Neuronal stem cell (in vitro differentiated cells): ENCODE data around the gene MTUS2.

ENCODE experiments used
- DNase-seq: peaks from one replicate; pipeline ENCODE4 v3.0.0-alpha.2; 2013; ENCODE audit warnings: low spot score
- H2AFZ ChIP-seq: one replicate; pipeline ENCODE4 v1.6.1; 2013; ENCODE audit warnings: mild to moderate bottlenecking, low read length, inconsistent platforms
- H2AK5ac ChIP-seq: 2 replicates; pipeline ENCODE4 v1.6.1; 2013; ENCODE audit warnings: low read depth, mild to moderate bottlenecking, inconsistent platforms, low read length, moderate library complexity, mixed read lengths
- H2BK120ac ChIP-seq: 2 replicates; pipeline ENCODE4 v1.6.1; 2013; ENCODE audit warnings: low read depth, mild to moderate bottlenecking, inconsistent platforms, low read length, moderate library complexity, mixed read lengths
- H2BK12ac ChIP-seq: one replicate; pipeline ENCODE4 v1.6.1; 2013; ENCODE audit warnings: low read length, inconsistent platforms
- H2BK15ac ChIP-seq: 2 replicates; pipeline ENCODE4 v1.6.1; 2013; ENCODE audit warnings: mild to moderate bottlenecking, low read length, inconsistent platforms, mixed read lengths
- H2BK5ac ChIP-seq: one replicate; pipeline ENCODE4 v1.6.1; 2013; ENCODE audit warnings: inconsistent platforms, mild to moderate bottlenecking, low read length, moderate library complexity
- H3K14ac ChIP-seq: one replicate; pipeline ENCODE4 v1.6.1; 2013; ENCODE audit warnings: low read length, inconsistent platforms
- H3K18ac ChIP-seq: 2 replicates; pipeline ENCODE4 v1.6.1; 2013; ENCODE audit warnings: low read length, inconsistent platforms
- H3K23ac ChIP-seq: 2 replicates; pipeline ENCODE4 v1.6.1; 2013; ENCODE audit warnings: low read depth, mild to moderate bottlenecking, mixed read lengths, low read length, inconsistent platforms; ENCODE audit not compliant: poor library complexity
- H3K27ac ChIP-seq: replicated peaks from 3 replicates; pipeline ENCODE4 v1.5.1; 2013; ENCODE audit warnings: low read length, inconsistent platforms
- H3K27me3 ChIP-seq, 3 experiments: 2 replicates each; pipeline ENCODE4 v1.6.1; 2013; ENCODE audit warnings: low read length in 3 of 3, mild to moderate bottlenecking in 2 of 3, inconsistent platforms in 1 of 3, low read depth in 1 of 3, mixed read lengths in 1 of 3, moderate library complexity in 1 of 3; ENCODE audit not compliant: control insufficient read depth in 3 of 3, insufficient read depth in 3 of 3
- H3K36me3 ChIP-seq, 2 donors: replicated peaks in 1 of 2; 2 replicates each; pipeline ENCODE4 v1.6.1; 2013; ENCODE audit warnings: low read length in 2 of 2; ENCODE audit not compliant: control insufficient read depth in 2 of 2, insufficient read depth in 2 of 2
- H3K4ac ChIP-seq: 2 replicates; pipeline ENCODE4 v1.6.1; 2013; ENCODE audit warnings: inconsistent platforms, mild to moderate bottlenecking, low read length, moderate library complexity
- H3K4me1 ChIP-seq, 2 donors: 1 replicate in 1 of 2; 2 replicates in 1 of 2; pipeline ENCODE4 v1.6.1; 2013; ENCODE audit warnings: low read length in 2 of 2, low read depth in 1 of 2; ENCODE audit not compliant: control insufficient read depth in 2 of 2, insufficient read depth in 1 of 2
- H3K4me2 ChIP-seq: one replicate; pipeline ENCODE4 v1.6.1; 2013; ENCODE audit warnings: mild to moderate bottlenecking, low read length, inconsistent platforms; ENCODE audit not compliant: insufficient read depth, poor library complexity, severe bottlenecking
- H3K4me3 ChIP-seq, 2 donors: 2 replicates each; pipeline ENCODE4 v1.5.1; 2013; ENCODE audit warnings: low read length in 2 of 2, mild to moderate bottlenecking in 2 of 2, inconsistent platforms in 1 of 2, moderate library complexity in 1 of 2
- H3K79me1 ChIP-seq: one replicate; pipeline ENCODE4 v1.6.1; 2013; ENCODE audit warnings: low read depth, mild to moderate bottlenecking, inconsistent platforms, low read length, moderate library complexity
- H3K9ac ChIP-seq: one replicate; pipeline ENCODE4 v1.6.1; 2013; ENCODE audit warnings: mild to moderate bottlenecking, low read depth, low read length, inconsistent platforms; ENCODE audit not compliant: poor library complexity
- H3K9me3 ChIP-seq, 2 donors: replicated peaks in 1 of 2; 2 replicates each; pipeline versions ENCODE3 to v1.6.1; 2013; ENCODE audit warnings: low read length in 2 of 2, mild to moderate bottlenecking in 2 of 2, inconsistent platforms in 1 of 2, low read depth in 1 of 2, mixed read lengths in 1 of 2, moderate library complexity in 1 of 2; ENCODE audit not compliant: control insufficient read depth in 2 of 2, insufficient read depth in 1 of 2
- H4K8ac ChIP-seq: one replicate; pipeline ENCODE4 v1.6.1; 2013; ENCODE audit warnings: low read depth, mild to moderate bottlenecking, inconsistent platforms, low read length, moderate library complexity
- H4K91ac ChIP-seq: one replicate; pipeline ENCODE4 v1.6.1; 2013; ENCODE audit warnings: low read length, low read depth, mild to moderate bottlenecking, inconsistent platforms; ENCODE audit not compliant: poor library complexity
- WGBS, 2 donors: extraction: QIAGEN DNeasy Blood & Tissue Kit; methylation state at CpG; one replicate each; pipeline ENCODE4 v1.1.7; 2013; ENCODE audit warnings: missing lambda C conversion rate in 2 of 2, mixed read lengths in 1 of 2; ENCODE audit not compliant: insufficient read length in 2 of 2, insufficient replicate concordance in 1 of 2; ENCODE audit errors: extremely low coverage in 2 of 2; 5-methylcytosine and 5-hydroxymethylcytosine counted together

Gene MTUS2

GRCh38 chr13:29529754-29530153 lies 709.6 kb downstream of the MTUS2 start:
- H3K9me3 ChIP-seq = no peaks in the 10 kb centered on the region
- H3K4me2 ChIP-seq = no peak overlapping the region
- DNase-seq = no peak
- no peak overlapping the region for H4K91ac ChIP-seq
- H3K27ac ChIP-seq = no peak overlapping the region
- no peak overlapping the region for H3K4ac ChIP-seq
- H2BK12ac ChIP-seq = no peak overlapping the region
- no peak overlapping the region for H3K9ac ChIP-seq
- H3K79me1 ChIP-seq = peaks cover 3% of the 10 kb centered on the region
- no peak overlapping the region for H2AFZ ChIP-seq
- no peak overlapping the region for H2BK5ac ChIP-seq
- no peak overlapping the region for H3K14ac ChIP-seq
- WGBS, 2 donors = no CpG with 5 or more reads among the region's 5 CpGs
- no peak overlapping the region for H2AK5ac ChIP-seq
- H2BK120ac ChIP-seq = no peak overlapping the region
- H3K27me3 ChIP-seq = no peaks in the 10 kb centered on the region
- no peak overlapping the region for H4K8ac ChIP-seq
- H3K4me3 ChIP-seq = no peak overlapping the region
- H2BK15ac ChIP-seq = no peak overlapping the region
- peaks cover 16 to 82% of the 10 kb centered on the region in 2 donors for H3K36me3 ChIP-seq
- H3K23ac ChIP-seq = no peak overlapping the region
- H3K4me1 ChIP-seq = peaks cover 0 to 3% of the 10 kb centered on the region in 2 donors
- no peak overlapping the region for H3K18ac ChIP-seq

GRCh38 chr13:29530901-29531300 lies 710.8 kb downstream of the MTUS2 start:
- Histone ChIP-seq H3K79me1 (peaks cover 3% of the 10 kb centered on the region), H2AK5ac (no peak overlapping the region), H3K14ac (no peak overlapping the region), H3K27ac (no peak overlapping the region), H3K23ac (no peak overlapping the region), H3K18ac (no peak overlapping the region), H2BK15ac (no peak overlapping the region), H2AFZ (no peak overlapping the region), H4K91ac (no peak overlapping the region), H3K4me2 (no peak overlapping the region), H4K8ac (no peak overlapping the region), H3K36me3 (peaks cover 16 to 93% of the 10 kb centered on the region in 2 donors), H2BK120ac (no peak overlapping the region), H2BK5ac (no peak overlapping the region), H3K4me1 (peaks cover 0 to 3% of the 10 kb centered on the region in 2 donors), H3K9ac (no peak overlapping the region), H3K4me3 (no peak overlapping the region), H3K9me3 (no peaks in the 10 kb centered on the region), H3K4ac (no peak overlapping the region), H3K27me3 (no peaks in the 10 kb centered on the region), H2BK12ac (no peak overlapping the region)
- no peak for DNase-seq
- WGBS, 2 donors = no CpG with 5 or more reads among the region's 5 CpGs

- Histone ChIP-seq H3K36me3 (peaks cover 15 to 93% of the 10 kb centered on the region in 2 donors), H3K27ac (no peak overlapping the region)
Observed at GRCh38 chr13:29532116-29532515, 712.0 kb downstream of the MTUS2 start.

GRCh38 chr13:29532821-29533220 lies 712.7 kb downstream of the MTUS2 start:
- no peaks in the 10 kb centered on the region for H3K4me1 ChIP-seq
- no peak overlapping the region for H4K8ac ChIP-seq
- no peak overlapping the region for H3K14ac ChIP-seq
- H3K4ac ChIP-seq = no peak overlapping the region
- H3K4me3 ChIP-seq = no peak overlapping the region
- H3K18ac ChIP-seq = no peak overlapping the region
- peaks cover 14 to 88% of the 10 kb centered on the region in 2 donors for H3K36me3 ChIP-seq
- no peak for DNase-seq
- peaks cover 5% of the 10 kb centered on the region for H3K79me1 ChIP-seq
- no peak overlapping the region for H2AK5ac ChIP-seq
- WGBS, 2 donors = no CpG with 5 or more reads among the region's 17 CpGs
- no peak overlapping the region for H3K27ac ChIP-seq
- H3K27me3 ChIP-seq = no peaks in the 10 kb centered on the region
- H2BK5ac ChIP-seq = no peak overlapping the region
- H3K4me2 ChIP-seq = no peak overlapping the region
- no peaks in the 10 kb centered on the region for H3K9me3 ChIP-seq
- H2BK15ac ChIP-seq = no peak overlapping the region
- no peak overlapping the region for H2BK12ac ChIP-seq
- H4K91ac ChIP-seq = no peak overlapping the region
- no peak overlapping the region for H2AFZ ChIP-seq
- H3K9ac ChIP-seq = no peak overlapping the region
- no peak overlapping the region for H2BK120ac ChIP-seq
- H3K23ac ChIP-seq = no peak overlapping the region

More at GRCh38 chr13:29532116-29532515, 712.0 kb downstream of the MTUS2 start:
- peaks cover 3% of the 10 kb centered on the region for H3K79me1 ChIP-seq
- no peak overlapping the region for H2BK15ac ChIP-seq
- no peak overlapping the region for H3K4me3 ChIP-seq
- H3K27me3 ChIP-seq = no peaks in the 10 kb centered on the region
- no peak overlapping the region for H2AFZ ChIP-seq
- H3K23ac ChIP-seq = no peak overlapping the region
- no CpG with 5 or more reads among the region's 5 CpGs for WGBS, 2 donors
- H2BK12ac ChIP-seq = no peak overlapping the region
- no peak overlapping the region for H3K14ac ChIP-seq
- no peak overlapping the region for H3K18ac ChIP-seq
- no peak overlapping the region for H2BK5ac ChIP-seq
- peaks cover 0 to 3% of the 10 kb centered on the region in 2 donors for H3K4me1 ChIP-seq
- H3K9me3 ChIP-seq = no peaks in the 10 kb centered on the region
- H4K91ac ChIP-seq = no peak overlapping the region
- no peak overlapping the region for H3K4me2 ChIP-seq
- H3K4ac ChIP-seq = no peak overlapping the region
- no peak for DNase-seq
- no peak overlapping the region for H2BK120ac ChIP-seq
- no peak overlapping the region for H4K8ac ChIP-seq
- no peak overlapping the region for H3K9ac ChIP-seq
- no peak overlapping the region for H2AK5ac ChIP-seq
